Neuronal stem cell (in vitro differentiated cells): Measurements from ENCODE around the gene WDFY3.

Experiments used
- DNase-seq: peaks from one replicate; pipeline ENCODE4 v3.0.0-alpha.2; 2013; ENCODE audit warnings: low spot score
- H2AFZ ChIP-seq: one replicate; pipeline ENCODE4 v1.6.1; 2013; ENCODE audit warnings: mild to moderate bottlenecking, low read length, inconsistent platforms
- H2AK5ac ChIP-seq: 2 replicates; pipeline ENCODE4 v1.6.1; 2013; ENCODE audit warnings: low read depth, mild to moderate bottlenecking, inconsistent platforms, low read length, moderate library complexity, mixed read lengths
- H2BK120ac ChIP-seq: 2 replicates; pipeline ENCODE4 v1.6.1; 2013; ENCODE audit warnings: low read depth, mild to moderate bottlenecking, inconsistent platforms, low read length, moderate library complexity, mixed read lengths
- H2BK12ac ChIP-seq: one replicate; pipeline ENCODE4 v1.6.1; 2013; ENCODE audit warnings: low read length, inconsistent platforms
- H2BK15ac ChIP-seq: 2 replicates; pipeline ENCODE4 v1.6.1; 2013; ENCODE audit warnings: mild to moderate bottlenecking, low read length, inconsistent platforms, mixed read lengths
- H2BK5ac ChIP-seq: one replicate; pipeline ENCODE4 v1.6.1; 2013; ENCODE audit warnings: inconsistent platforms, mild to moderate bottlenecking, low read length, moderate library complexity
- H3K14ac ChIP-seq: one replicate; pipeline ENCODE4 v1.6.1; 2013; ENCODE audit warnings: low read length, inconsistent platforms
- H3K18ac ChIP-seq: 2 replicates; pipeline ENCODE4 v1.6.1; 2013; ENCODE audit warnings: low read length, inconsistent platforms
- H3K23ac ChIP-seq: 2 replicates; pipeline ENCODE4 v1.6.1; 2013; ENCODE audit warnings: low read depth, mild to moderate bottlenecking, mixed read lengths, low read length, inconsistent platforms; ENCODE audit not compliant: poor library complexity
- H3K27ac ChIP-seq: replicated peaks from 3 replicates; pipeline ENCODE4 v1.5.1; 2013; ENCODE audit warnings: low read length, inconsistent platforms
- H3K27me3 ChIP-seq, 3 experiments: 2 replicates each; pipeline ENCODE4 v1.6.1; 2013; ENCODE audit warnings: low read length in 3 of 3, mild to moderate bottlenecking in 2 of 3, inconsistent platforms in 1 of 3, low read depth in 1 of 3, mixed read lengths in 1 of 3, moderate library complexity in 1 of 3; ENCODE audit not compliant: control insufficient read depth in 3 of 3, insufficient read depth in 3 of 3
- H3K36me3 ChIP-seq, 2 donors: replicated peaks in 1 of 2; 2 replicates each; pipeline ENCODE4 v1.6.1; 2013; ENCODE audit warnings: low read length in 2 of 2; ENCODE audit not compliant: control insufficient read depth in 2 of 2, insufficient read depth in 2 of 2
- H3K4ac ChIP-seq: 2 replicates; pipeline ENCODE4 v1.6.1; 2013; ENCODE audit warnings: inconsistent platforms, mild to moderate bottlenecking, low read length, moderate library complexity
- H3K4me1 ChIP-seq, 2 donors: 1 replicate in 1 of 2; 2 replicates in 1 of 2; pipeline ENCODE4 v1.6.1; 2013; ENCODE audit warnings: low read length in 2 of 2, low read depth in 1 of 2; ENCODE audit not compliant: control insufficient read depth in 2 of 2, insufficient read depth in 1 of 2
- H3K4me2 ChIP-seq: one replicate; pipeline ENCODE4 v1.6.1; 2013; ENCODE audit warnings: mild to moderate bottlenecking, low read length, inconsistent platforms; ENCODE audit not compliant: insufficient read depth, poor library complexity, severe bottlenecking
- H3K4me3 ChIP-seq, 2 donors: 2 replicates each; pipeline ENCODE4 v1.5.1; 2013; ENCODE audit warnings: low read length in 2 of 2, mild to moderate bottlenecking in 2 of 2, inconsistent platforms in 1 of 2, moderate library complexity in 1 of 2
- H3K79me1 ChIP-seq: one replicate; pipeline ENCODE4 v1.6.1; 2013; ENCODE audit warnings: low read depth, mild to moderate bottlenecking, inconsistent platforms, low read length, moderate library complexity
- H3K9ac ChIP-seq: one replicate; pipeline ENCODE4 v1.6.1; 2013; ENCODE audit warnings: mild to moderate bottlenecking, low read depth, low read length, inconsistent platforms; ENCODE audit not compliant: poor library complexity
- H3K9me3 ChIP-seq, 2 donors: replicated peaks in 1 of 2; 2 replicates each; pipeline versions ENCODE3 to v1.6.1; 2013; ENCODE audit warnings: low read length in 2 of 2, mild to moderate bottlenecking in 2 of 2, inconsistent platforms in 1 of 2, low read depth in 1 of 2, mixed read lengths in 1 of 2, moderate library complexity in 1 of 2; ENCODE audit not compliant: control insufficient read depth in 2 of 2, insufficient read depth in 1 of 2
- H4K8ac ChIP-seq: one replicate; pipeline ENCODE4 v1.6.1; 2013; ENCODE audit warnings: low read depth, mild to moderate bottlenecking, inconsistent platforms, low read length, moderate library complexity
- H4K91ac ChIP-seq: one replicate; pipeline ENCODE4 v1.6.1; 2013; ENCODE audit warnings: low read length, low read depth, mild to moderate bottlenecking, inconsistent platforms; ENCODE audit not compliant: poor library complexity
- WGBS, 2 donors: extraction: QIAGEN DNeasy Blood & Tissue Kit; methylation state at CpG; one replicate each; pipeline ENCODE4 v1.1.7; 2013; ENCODE audit warnings: missing lambda C conversion rate in 2 of 2, mixed read lengths in 1 of 2; ENCODE audit not compliant: insufficient read length in 2 of 2, insufficient replicate concordance in 1 of 2; ENCODE audit errors: extremely low coverage in 2 of 2; 5-methylcytosine and 5-hydroxymethylcytosine counted together

WDFY3 gene

DNA sequence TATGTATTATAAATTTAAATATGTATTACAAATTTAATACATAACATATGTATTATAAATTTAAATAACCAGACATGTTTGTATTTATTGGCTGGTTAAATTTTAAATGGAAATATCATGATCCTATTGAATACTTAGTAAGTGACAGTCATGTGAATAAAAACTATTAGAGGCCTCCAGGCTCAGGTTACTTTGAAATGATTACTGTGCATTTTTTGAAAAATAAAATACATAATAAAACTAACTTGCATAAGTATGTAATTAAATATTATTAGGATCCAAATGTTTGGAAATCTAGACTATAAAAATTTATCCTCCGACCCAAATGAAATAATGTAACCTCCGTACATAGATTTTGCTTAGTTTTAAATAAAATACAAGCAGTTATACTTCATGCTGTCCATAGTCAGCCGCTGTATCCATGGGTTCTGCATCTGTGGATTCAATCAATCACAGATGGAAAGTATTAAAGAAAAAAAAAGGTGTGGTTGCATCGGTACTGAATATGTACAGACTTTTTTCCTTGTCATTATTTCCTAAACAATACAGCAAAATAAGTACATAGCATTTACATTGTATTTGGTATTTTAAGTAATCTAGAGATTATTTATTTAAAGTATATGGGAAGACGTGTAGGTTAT lies 140.7 kb downstream of the WDFY3 start:
- Histone ChIP-seq H2BK12ac (no peak overlapping the region), H2AK5ac (no peak overlapping the region), H3K27me3 (no peaks in the 10 kb centered on the region), H4K91ac (no peak overlapping the region), H3K9ac (no peak overlapping the region), H4K8ac (no peak overlapping the region), H3K79me1 (no peaks in the 10 kb centered on the region), H2BK15ac (no peak overlapping the region), H3K18ac (no peak overlapping the region), H3K4me3 (no peak overlapping the region), H3K27ac (no peak overlapping the region), H3K9me3 (no peaks in the 10 kb centered on the region), H3K23ac (no peak overlapping the region), H2AFZ (no peak overlapping the region), H3K4me1 (no peaks in the 10 kb centered on the region), H3K36me3 (peaks cover 3 to 48% of the 10 kb centered on the region in 2 donors), H3K4me2 (no peak overlapping the region), H3K4ac (no peak overlapping the region), H2BK120ac (no peak overlapping the region), H2BK5ac (no peak overlapping the region), H3K14ac (no peak overlapping the region)
- WGBS, 2 donors, result 100% methylated on average over 1 of the region's 5 CpGs; no CpG with 5 or more reads in 1 of the 2 donors
- DNase-seq, result no peak

DNA sequence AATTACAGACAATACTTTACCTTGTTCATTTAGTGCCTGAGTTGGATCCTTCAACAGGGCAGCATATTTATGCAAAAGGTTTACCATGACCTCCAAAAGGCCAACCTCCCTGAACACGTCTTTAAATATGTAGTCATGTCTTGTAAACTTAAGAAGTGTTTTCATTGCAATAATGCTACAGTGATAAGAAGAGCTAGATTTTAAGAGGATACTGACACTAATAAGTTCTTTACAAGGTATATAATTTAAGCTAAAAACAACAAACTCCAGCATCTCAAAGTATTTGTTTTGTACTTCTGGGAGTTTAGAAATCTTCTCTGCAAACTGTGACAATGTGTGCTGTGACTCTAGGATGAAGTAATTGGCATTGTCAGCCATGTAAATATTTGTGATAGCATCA lies 145.4 kb downstream of the WDFY3 start:
- no peak overlapping the region for H3K4me2 ChIP-seq
- no peak overlapping the region for H3K14ac ChIP-seq
- no peaks in the 10 kb centered on the region for H3K4me1 ChIP-seq
- H2BK15ac ChIP-seq, result no peak overlapping the region
- WGBS, 2 donors, result no CpG with 5 or more reads among the region's 1 CpG
- no peaks in the 10 kb centered on the region for H3K79me1 ChIP-seq
- no peak overlapping the region for H3K4me3 ChIP-seq
- H2BK12ac ChIP-seq, result no peak overlapping the region
- no peak overlapping the region for H4K91ac ChIP-seq
- no peak overlapping the region for H4K8ac ChIP-seq
- H3K9me3 ChIP-seq, result no peaks in the 10 kb centered on the region
- H2AK5ac ChIP-seq, result no peak overlapping the region
- H3K36me3 ChIP-seq, result peaks cover 0 to 66% of the 10 kb centered on the region in 2 donors
- H2BK5ac ChIP-seq, result no peak overlapping the region
- no peak overlapping the region for H3K4ac ChIP-seq
- H3K9ac ChIP-seq, result no peak overlapping the region
- H3K27ac ChIP-seq, result no peak overlapping the region
- H3K18ac ChIP-seq, result no peak overlapping the region
- no peak overlapping the region for H2AFZ ChIP-seq
- no peak overlapping the region for H2BK120ac ChIP-seq
- no peak for DNase-seq
- H3K27me3 ChIP-seq, result no peaks in the 10 kb centered on the region
- no peak overlapping the region for H3K23ac ChIP-seq

GRCh38 chr4:84814094-84814750 lies 152.3 kb downstream of the WDFY3 start:
- no peak overlapping the region for H2BK15ac ChIP-seq
- no peak overlapping the region for H3K23ac ChIP-seq
- H3K9ac ChIP-seq, result no peak overlapping the region
- H3K4me3 ChIP-seq, result no peak overlapping the region
- H3K4me2 ChIP-seq, result no peak overlapping the region
- no peak overlapping the region for H3K4ac ChIP-seq
- no peaks in the 10 kb centered on the region for H3K27me3 ChIP-seq
- H3K4me1 ChIP-seq, result no peaks in the 10 kb centered on the region
- WGBS, 2 donors, result no CpG with 5 or more reads among the region's 5 CpGs
- no peak overlapping the region for H2AK5ac ChIP-seq
- no peak overlapping the region for H2BK5ac ChIP-seq
- no peak overlapping the region for H4K8ac ChIP-seq
- H3K79me1 ChIP-seq, result no peaks in the 10 kb centered on the region
- no peaks in the 10 kb centered on the region for H3K9me3 ChIP-seq
- H2AFZ ChIP-seq, result no peak overlapping the region
- no peak for DNase-seq
- H3K14ac ChIP-seq, result no peak overlapping the region
- H3K36me3 ChIP-seq, result peaks cover 4 to 72% of the 10 kb centered on the region in 2 donors
- H3K27ac ChIP-seq, result no peak overlapping the region
- no peak overlapping the region for H2BK12ac ChIP-seq
- H2BK120ac ChIP-seq, result no peak overlapping the region
- no peak overlapping the region for H4K91ac ChIP-seq
- no peak overlapping the region for H3K18ac ChIP-seq

DNA sequence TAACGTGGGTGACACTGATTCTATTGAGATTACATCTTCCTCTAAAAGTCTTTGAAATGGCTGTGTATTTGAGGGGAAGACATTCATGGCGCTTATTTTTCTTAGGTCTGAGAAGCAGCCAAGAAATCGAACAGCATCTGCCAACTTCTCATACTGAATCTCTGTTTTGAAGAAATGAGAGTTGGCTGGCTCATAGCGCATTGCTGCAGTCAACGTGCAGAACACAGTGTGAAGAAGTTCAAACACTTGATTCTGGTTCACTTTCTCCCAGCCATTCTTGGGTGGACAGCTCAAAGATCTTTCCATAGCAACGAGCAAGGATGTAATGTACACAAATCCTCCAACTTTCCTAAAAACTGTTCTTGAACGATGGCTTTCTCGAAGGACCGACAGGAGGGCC lies 156.5 kb downstream of the WDFY3 start:
- Histone ChIP-seq H4K91ac (no peak overlapping the region), H3K23ac (no peak overlapping the region), H3K9ac (no peak overlapping the region), H2BK5ac (no peak overlapping the region), H3K4me3 (no peak overlapping the region), H3K36me3 (peaks cover 6 to 61% of the 10 kb centered on the region in 2 donors), H3K4me1 (no peaks in the 10 kb centered on the region), H3K18ac (no peak overlapping the region), H2BK15ac (no peak overlapping the region), H3K4me2 (no peak overlapping the region), H2BK120ac (no peak overlapping the region), H3K4ac (no peak overlapping the region), H3K27ac (no peak overlapping the region), H4K8ac (no peak overlapping the region), H3K79me1 (no peaks in the 10 kb centered on the region), H2AK5ac (no peak overlapping the region), H3K9me3 (no peaks in the 10 kb centered on the region), H3K27me3 (no peaks in the 10 kb centered on the region), H2AFZ (no peak overlapping the region), H2BK12ac (no peak overlapping the region), H3K14ac (no peak overlapping the region)
- WGBS, 2 donors, result no CpG with 5 or more reads among the region's 9 CpGs
- no peak for DNase-seq
